Measurements from ENCODE around the gene VAMP1. TPM values are rescaled to one million over a fixed set of nuclear protein-coding genes. Genes with fewer than 3 reads are reported as not detected.
A peak's percentile ranks its signal among the peaks of the same experiment; 100 is the strongest.

Gene VAMP1
- total and polyA plus RNA-seq, 2 of the 8 experiments (the other 6 are each of a cell fraction or from before 2014, with no cell fraction given): 10.8 to 23.1 TPM

GRCh38 chr12:6450869-6451347 is 19.6 kb downstream of the VAMP1 start (continued):
- TF ChIP-seq GABPA (IDR thresholded peaks at IDR 0.05; ENCODE audit: borderline replicate concordance, insufficient read depth, low read length): peak; percentile 15; the same call in 1 of the 2 replicates

Data from H1 (cell line).